ENCODE data around the gene MRPL18. TPM values are rescaled to one million over a fixed set of nuclear protein-coding genes. Genes with fewer than 3 reads are reported as not detected.

The MRPL18 gene
- total and polyA plus RNA-seq, 2 of the 4 experiments (the other 2 are of a cell fraction): 53.4 to 56.8 TPM

GRCh38 chr6:159828074-159828473, 37.8 kb downstream of the MRPL18 start:
- Histone ChIP-seq H3K4ac (ENCODE audit: low read depth, low read length) (no peak overlapping the region), H2BK15ac (ENCODE audit: low read depth, low read length) (no peak overlapping the region), H4K8ac (ENCODE audit: low read depth in 2 of 2, low read length in 2 of 2) (no peak overlapping the region), H3K4me2 (ENCODE audit: low read depth, low read length) (no peak overlapping the region), H3K56ac (ENCODE audit: extremely low read depth, insufficient read depth, low read length) (no peak overlapping the region), H4K5ac (ENCODE audit: low read depth, low read length) (no peak overlapping the region), H3K27me3 (ENCODE audit: control insufficient read depth, insufficient read depth, low read length) (peaks cover 2% of the 10 kb centered on the region; the same call in 1 of the 2 replicates), H2BK120ac (ENCODE audit: low read depth, low read length) (no peak overlapping the region), H2BK20ac (ENCODE audit: low read depth, low read length) (no peak overlapping the region), H3K4me1 (ENCODE audit: control insufficient read depth, insufficient read depth, low read length) (peaks cover 4% of the 10 kb centered on the region; the same call in 1 of the 2 replicates), H3K79me1 (ENCODE audit: low read depth in 1 of 2, low read length in 2 of 2) (no peaks in the 10 kb centered on the region), H3K27ac (ENCODE audit: insufficient read depth, low read length) (no peak overlapping the region), H3K18ac (ENCODE audit: low read depth, low read length) (no peak overlapping the region), H3K4me3 (ENCODE audit: insufficient read depth, low read depth, low read length) (no peak overlapping the region), H2AK9ac (replicated peaks; ENCODE audit: low read depth, low read length, poor library complexity) (no peak overlapping the region), H2BK5ac (ENCODE audit: low read depth, low read length, poor library complexity, severe bottlenecking) (no peak overlapping the region), H3K23ac (ENCODE audit: low read depth, low read length) (no peak overlapping the region), H3K9ac (ENCODE audit: low read depth, low read length) (no peak overlapping the region), H3K9me3 (ENCODE audit: control insufficient read depth, insufficient read depth, low read length) (peaks cover 2% of the 10 kb centered on the region; the same call in 1 of the 2 replicates), H4K91ac (ENCODE audit: insufficient read depth, low read depth, low read length) (no peak overlapping the region), H3K14ac (replicated peaks; ENCODE audit: low read depth, low read length) (no peak overlapping the region), H3K9me1 (ENCODE audit: insufficient read depth, low read length) (peaks cover 3% of the 10 kb centered on the region; the same call in 1 of the 2 replicates), H2AK5ac (ENCODE audit: low read depth, low read length) (no peak overlapping the region), H3K36me3 (ENCODE audit: control insufficient read depth, insufficient read depth, low read length) (no peaks in the 10 kb centered on the region), H2AFZ (replicated peaks; ENCODE audit: low read length, poor library complexity) (no peak overlapping the region), H4K20me1 (ENCODE audit: insufficient read depth, low read length) (no peaks in the 10 kb centered on the region)
- ChIA-PET CTCF (no interaction called here), POLR2A (ENCODE audit: unreplicated experiment) (no interaction called here)
- TF ChIP-seq SMC3 (IDR thresholded peaks at IDR 0.05; ENCODE audit: low read depth, low read length) (no peak), BHLHE40 (IDR thresholded peaks at IDR 0.05; ENCODE audit: low read depth, low read length) (no peak), RCOR1 (IDR thresholded peaks at IDR 0.05; ENCODE audit: insufficient replicate concordance, low read length) (no peak), USF2 (IDR thresholded peaks at IDR 0.05; ENCODE audit: low read depth, low read length) (no peak), RAD21 (IDR thresholded peaks at IDR 0.05; ENCODE audit: low read length) (no peak), MAZ (IDR thresholded peaks at IDR 0.05; ENCODE audit: borderline replicate concordance, low read depth, low read length) (no peak), MXI1 (IDR thresholded peaks at IDR 0.05; ENCODE audit: borderline replicate concordance, low read depth, low read length) (no peak), RFX5 (IDR thresholded peaks at IDR 0.05; ENCODE audit: low read depth, low read length) (no peak), POLR2A (IDR thresholded peaks at IDR 0.05; ENCODE audit: low read depth, low read length) (no peak), CHD1 (IDR thresholded peaks at IDR 0.05; ENCODE audit: low read depth, low read length) (no peak), NFE2L2 (IDR thresholded peaks at IDR 0.05; ENCODE audit: low read depth, low read length) (no peak), CEBPB (IDR thresholded peaks at IDR 0.05; ENCODE audit: low read depth, low read length) (no peak), CTCF (conservative IDR thresholded peaks at IDR 0.05; ENCODE audit: low read depth, low read length) (no peak), MAFK (IDR thresholded peaks at IDR 0.05; ENCODE audit: low read depth, low read length) (no peak), FOS (IDR thresholded peaks at IDR 0.05; ENCODE audit: low read depth, low read length) (no peak), ELK1 (IDR thresholded peaks at IDR 0.05; ENCODE audit: borderline replicate concordance, low read depth, low read length) (no peak)
- ATAC-seq (ENCODE audit: low read depth) (no peak), DNase-seq (peak; percentile 14)
- dilution Hi-C loops (cut with HindIII; ENCODE audit: low sequenced_read_pairs, unreplicated experiment): no loop called here
- in situ Hi-C loops (cut with MboI; ENCODE audit: low sequenced_read_pairs): no loop called here
- BruUV-seq (replicated peaks): no TSS peak
- intact Hi-C loops (cut with micrococcal nuclease): no loop called here
- 0% methylated on average over 2 of the region's 7 CpGs; no CpG with 5 or more reads in 1 of the 2 experiments for WGBS, 2 experiments (ENCODE audit: extremely low coverage in 2 of 2, insufficient read length in 1 of 2)
